ENCODE measurements around the gene ZFYVE26.
A peak's percentile ranks its signal among the peaks of the same experiment; 100 is the strongest.
"Not testable (repeated sequence)": the region's sequence is repeated elsewhere in the genome, so short reads cannot be mapped to it uniquely, and the experiment has no call there.

The ZFYVE26 gene

GRCh38 chr14:67719866-67720265, 96.5 kb downstream of the ZFYVE26 start:
- TF ChIP-seq CTCF (IDR thresholded peaks at IDR 0.05; ENCODE audit: low read depth, low read length) = no peak
- no peak for DNase-seq (ENCODE audit: extremely low read depth, low read depth)

- DNase-seq (ENCODE audit: extremely low read depth, low read depth) = not testable (repeated sequence)
Observed at GRCh38 chr14:67719385-67719784, 97.0 kb downstream of the ZFYVE26 start.

GRCh38 chr14:67718265-67718664, 98.1 kb downstream of the ZFYVE26 start:
- TF ChIP-seq CTCF (IDR thresholded peaks at IDR 0.05; ENCODE audit: low read depth, low read length) = no peak
- no peak for DNase-seq (ENCODE audit: extremely low read depth, low read depth)

- DNase-seq (ENCODE audit: extremely low read depth, low read depth) = no peak
- TF ChIP-seq CTCF (IDR thresholded peaks at IDR 0.05; ENCODE audit: low read depth, low read length) = no peak
Observed at GRCh38 chr14:67717048-67717447, 99.3 kb downstream of the ZFYVE26 start.

GRCh38 chr14:67710209-67710608, 106.2 kb downstream of the ZFYVE26 start:
- no peak for DNase-seq (ENCODE audit: extremely low read depth, low read depth)
- TF ChIP-seq CTCF (IDR thresholded peaks at IDR 0.05; ENCODE audit: low read depth, low read length) = no peak

- DNase-seq (ENCODE audit: extremely low read depth, low read depth) = not testable (repeated sequence)
Observed at GRCh38 chr14:67709796-67710195, 106.6 kb downstream of the ZFYVE26 start.

- DNase-seq (ENCODE audit: extremely low read depth, low read depth) = not testable (repeated sequence)
Observed at GRCh38 chr14:67709346-67709745, 107.0 kb downstream of the ZFYVE26 start.

GRCh38 chr14:67705211-67705610, 111.2 kb downstream of the ZFYVE26 start:
- no peak for TF ChIP-seq CTCF (IDR thresholded peaks at IDR 0.05; ENCODE audit: low read depth, low read length)
- no peak for DNase-seq (ENCODE audit: extremely low read depth, low read depth)

GRCh38 chr14:67704484-67705089, 111.8 kb downstream of the ZFYVE26 start:
- peak; percentile 80 for TF ChIP-seq CTCF (IDR thresholded peaks at IDR 0.05; ENCODE audit: low read depth, low read length)
- DNase-seq (ENCODE audit: extremely low read depth, low read depth) = no peak
